ENCODE results near the gene TGFBR2. TPM values are rescaled to one million over a fixed set of nuclear protein-coding genes. Genes with fewer than 3 reads are reported as not detected.

TGFBR2 gene
- total RNA-seq, 2 donors from 2014 or later = 6.0 to 9.6 TPM

DNA sequence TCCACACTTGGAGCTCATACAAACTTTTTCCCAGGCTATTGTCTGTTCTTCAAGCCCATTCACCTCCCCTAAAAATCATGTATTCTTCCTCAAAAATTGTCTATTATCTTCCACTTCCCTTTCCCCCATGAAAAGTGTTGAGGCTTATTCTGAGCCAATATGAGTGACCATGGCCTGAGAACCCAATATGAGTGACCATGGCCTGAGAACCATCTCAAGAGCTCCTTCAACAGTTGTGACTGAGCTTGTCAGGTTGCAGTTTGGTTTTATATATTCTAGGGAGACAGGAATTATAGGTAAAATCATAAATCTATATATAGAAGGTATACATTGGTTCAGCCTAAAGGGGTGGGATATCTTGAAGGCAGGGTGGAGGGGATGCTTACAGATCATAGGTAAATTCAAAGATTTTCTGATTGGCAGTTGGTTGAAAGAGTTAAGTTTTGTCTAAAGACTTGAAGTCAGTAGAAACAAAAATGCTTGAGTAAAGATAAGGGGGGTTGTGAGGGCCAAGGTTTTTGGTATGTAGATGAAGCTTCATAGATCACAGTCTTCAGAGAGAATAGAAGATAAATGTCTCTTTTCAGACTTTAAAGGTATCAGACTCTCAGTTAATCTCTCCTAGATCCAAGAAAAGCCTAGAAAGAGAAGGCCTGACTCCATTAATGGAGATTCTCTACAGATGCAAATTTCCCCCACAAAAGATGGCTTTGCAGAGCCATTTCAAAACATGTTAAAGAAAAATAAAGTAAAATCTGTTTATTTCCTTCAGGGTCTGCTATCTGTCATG, 95.8 kb downstream of the TGFBR2 start:
- H3K27me3 ChIP-seq (ENCODE audit: control insufficient read depth, insufficient read depth, low read length, poor library complexity, severe bottlenecking) = no peaks in the 10 kb centered on the region
- no peak overlapping the region for H3K9ac ChIP-seq (ENCODE audit: extremely low read depth, low read length, poor library complexity, severe bottlenecking)
- H3K4me3 ChIP-seq (ENCODE audit: low read length) = no peak overlapping the region
- peaks cover 40% of the 10 kb centered on the region for H3K9me3 Mint-ChIP-seq
- peaks cover 15% of the 10 kb centered on the region for H3K4me1 Mint-ChIP-seq
- peaks cover 41% of the 10 kb centered on the region for H3K36me3 Mint-ChIP-seq (ENCODE audit: low read depth)
- H3K27ac ChIP-seq (ENCODE audit: low read depth, low read length) = no peak overlapping the region
- no peaks in the 10 kb centered on the region for H3K27me3 Mint-ChIP-seq (ENCODE audit: insufficient read depth)
- H3K4me3 Mint-ChIP-seq = no peak overlapping the region
- no peak for TF ChIP-seq CTCF (conservative IDR thresholded peaks at IDR 0.05)
- H3K4me1 ChIP-seq (ENCODE audit: control insufficient read depth, insufficient read depth, low read length) = no peaks in the 10 kb centered on the region
- H3K9me3 ChIP-seq (ENCODE audit: control insufficient read depth, low read length) = peaks cover 45% of the 10 kb centered on the region
- H3K27ac Mint-ChIP-seq = no peak overlapping the region
- H3K36me3 ChIP-seq (ENCODE audit: control insufficient read depth, insufficient read depth, low read length) = peaks cover 2% of the 10 kb centered on the region
- no peak for DNase-seq

- peaks cover 42% of the 10 kb centered on the region for H3K36me3 Mint-ChIP-seq (ENCODE audit: low read depth)
- H3K9me3 Mint-ChIP-seq = peaks cover 41% of the 10 kb centered on the region
Observed at GRCh38 chr3:30702828-30703397, 96.5 kb downstream of the TGFBR2 start.

More at GRCh38 chr3:30702828-30703397, 96.5 kb downstream of the TGFBR2 start:
- peaks cover 15% of the 10 kb centered on the region for H3K4me1 Mint-ChIP-seq
- no peak for TF ChIP-seq CTCF (conservative IDR thresholded peaks at IDR 0.05)
- no peak for DNase-seq
- Histone ChIP-seq H3K36me3 (ENCODE audit: control insufficient read depth, insufficient read depth, low read length) (no peaks in the 10 kb centered on the region), H3K27ac (ENCODE audit: low read depth, low read length) (no peak overlapping the region), H3K27me3 (ENCODE audit: control insufficient read depth, insufficient read depth, low read length, poor library complexity, severe bottlenecking) (no peaks in the 10 kb centered on the region), H3K4me3 (ENCODE audit: low read length) (peak overlapping the region; percentile 30), H3K9ac (ENCODE audit: extremely low read depth, low read length, poor library complexity, severe bottlenecking) (no peak overlapping the region), H3K9me3 (ENCODE audit: control insufficient read depth, low read length) (peaks cover 51% of the 10 kb centered on the region), H3K4me1 (ENCODE audit: control insufficient read depth, insufficient read depth, low read length) (no peaks in the 10 kb centered on the region)
- no peak overlapping the region for H3K27ac Mint-ChIP-seq
- H3K4me3 Mint-ChIP-seq = no peak overlapping the region
- H3K27me3 Mint-ChIP-seq (ENCODE audit: insufficient read depth) = no peaks in the 10 kb centered on the region
- WGBS, 2 experiments (ENCODE audit: insufficient coverage in 1 of 2, insufficient read length in 1 of 2) = 97 to 100% methylated on average over 2 of the region's 2 CpGs

All from endodermal cell (in vitro differentiated cells).